Measurements from ENCODE around the gene PKMYT1.

- TF ChIP-seq CTCF (conservative IDR thresholded peaks at IDR 0.05; ENCODE audit: low read length): no peak; the same call in 1 of the 2 replicates
- no peak for TF ChIP-seq EZH2phosphoT487 (IDR thresholded peaks at IDR 0.05; ENCODE audit: borderline replicate concordance, low read depth, low read length)
Observed at GRCh38 chr16:3020604-3021448, 40.6 kb upstream of the PKMYT1 start.
